DOHH2 (cell line): ENCODE measurements around the gene RIC8A.

Experiments
- H3F3A ChIP-seq: fragments of 200-600 bp; sonication (generic), shearing (Covaris generic); 2 replicates; pipeline ENCODE4 v1.6.0; 2016; ENCODE audit warnings: antibody characterized with exemption, mild to moderate bottlenecking; ENCODE audit not compliant: control insufficient read depth, insufficient read depth
- H3K27ac ChIP-seq: fragments of 200-600 bp; sonication (generic); 2 replicates; pipeline ENCODE4 v1.5.1; 2014; ENCODE audit warnings: low read depth, mild to moderate bottlenecking, low read length, moderate library complexity
- H3K27me3 ChIP-seq: fragments of 200-600 bp; sonication (generic); 2 replicates; pipeline ENCODE4 v1.6.1; 2014; ENCODE audit warnings: mild to moderate bottlenecking, low read length, mixed read lengths; ENCODE audit not compliant: control insufficient read depth
- H3K36me3 ChIP-seq: fragments of 200-600 bp; sonication (generic); 2 replicates; pipeline ENCODE4 v1.6.1; 2014; ENCODE audit warnings: mild to moderate bottlenecking, low read length, moderate library complexity, mixed read lengths; ENCODE audit not compliant: control insufficient read depth
- H3K4me1 ChIP-seq: fragments of 200-600 bp; sonication (generic); 2 replicates; pipeline ENCODE4 v1.6.1; 2014; ENCODE audit warnings: mild to moderate bottlenecking, low read length, mixed read lengths; ENCODE audit not compliant: control insufficient read depth
- H3K4me2 ChIP-seq: fragments of 200-600 bp; sonication (generic); 2 replicates; pipeline ENCODE4 v1.6.0; 2014; ENCODE audit warnings: mild to moderate bottlenecking, low read length, moderate library complexity
- H3K4me3 ChIP-seq: fragments of 200-600 bp; sonication (generic); 2 replicates; pipeline ENCODE4 v1.5.1; 2014; ENCODE audit warnings: mild to moderate bottlenecking, low read length, mixed read lengths
- H3K79me2 ChIP-seq: fragments of 200-600 bp; sonication (generic); 2 replicates; pipeline ENCODE4 v1.6.1; 2014; ENCODE audit warnings: mild to moderate bottlenecking, low read length, mixed read lengths; ENCODE audit not compliant: control insufficient read depth
- H3K9me2 ChIP-seq: fragments of 200-600 bp; sonication (generic); replicated peaks from 2 replicates; pipeline ENCODE4 v1.6.1; 2014; ENCODE audit warnings: mild to moderate bottlenecking, low read length, mixed read lengths; ENCODE audit not compliant: control insufficient read depth
- H3K9me3 ChIP-seq: fragments of 200-600 bp; sonication (generic); 2 replicates; pipeline ENCODE4 v1.6.1; 2014; ENCODE audit warnings: antibody characterized with exemption, low read length, mixed read lengths; ENCODE audit not compliant: control insufficient read depth, insufficient read depth
- H4K20me1 ChIP-seq: fragments of 200-600 bp; sonication (generic); 2 replicates; pipeline ENCODE4 v1.6.0; 2014; ENCODE audit warnings: low read depth, mild to moderate bottlenecking, antibody characterized with exemption, low read length, moderate library complexity; ENCODE audit not compliant: control insufficient read depth, insufficient read depth
- EZH2phosphoT487 ChIP-seq: fragments of 200-600 bp; sonication (generic); IDR thresholded peaks from 2 replicates; pipeline ENCODE4 v1.6.1; 2017; ENCODE audit warnings: borderline replicate concordance, mild to moderate bottlenecking, antibody characterized with exemption, low read length, moderate library complexity, mixed read lengths
- TF ChIP-seq, protein P1 (sequence below): fragments of 200-600 bp; sonication (generic); IDR thresholded peaks from one replicate; pipeline ENCODE4 v1.5.1; 2014; ENCODE audit warnings: antibody characterized with exemption, mild to moderate bottlenecking, low read depth, low read length; ENCODE audit not compliant: poor library complexity, severe bottlenecking

RIC8A gene

DNA sequence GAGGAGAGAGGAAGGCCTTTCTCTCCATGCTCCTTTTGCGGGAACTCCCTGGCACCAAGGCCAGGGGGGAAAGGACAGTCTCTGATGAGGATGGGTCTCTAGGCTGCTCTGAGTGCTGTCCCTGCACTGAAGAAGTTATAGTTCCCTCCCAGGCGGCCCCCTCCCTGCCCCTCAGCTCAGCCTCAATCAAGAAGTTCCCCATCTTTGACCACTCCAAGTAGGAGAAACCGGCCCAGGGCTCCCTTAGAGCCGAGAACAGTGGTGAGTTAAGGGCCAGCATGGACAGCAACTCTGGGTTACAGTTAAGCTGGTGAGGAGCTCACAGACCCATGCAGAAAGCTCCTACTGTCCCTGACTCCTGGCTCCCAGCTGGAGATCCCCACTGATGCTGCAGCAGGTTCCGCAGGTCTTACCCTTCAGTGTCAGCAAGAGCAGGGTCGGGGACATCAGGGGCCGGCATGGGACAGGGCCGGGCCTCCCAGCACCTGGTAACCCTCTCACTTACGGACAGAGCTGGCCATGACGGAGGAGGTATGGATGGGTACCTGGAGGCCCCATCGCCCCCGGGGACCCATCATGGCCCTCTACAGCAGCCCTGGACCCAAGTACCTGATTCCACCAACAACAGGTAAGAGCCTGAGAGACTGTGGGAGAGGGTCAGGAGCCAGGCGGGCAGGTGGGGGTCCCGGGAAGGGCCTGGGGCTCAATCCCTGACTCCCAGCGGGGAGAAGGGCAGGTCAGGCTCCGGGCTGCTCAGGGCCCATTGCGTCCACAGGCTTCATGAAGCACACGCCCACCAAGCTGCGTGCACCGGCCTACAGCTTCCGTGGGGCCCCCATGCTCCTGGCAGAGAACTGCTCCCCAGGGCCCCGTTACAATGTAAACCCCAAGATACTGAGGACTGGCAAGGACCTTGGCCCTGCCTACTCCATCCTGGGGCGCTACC, 10.4 kb upstream of the RIC8A start:
- Histone ChIP-seq H3K79me2 (no peaks in the 10 kb centered on the region), H3K9me3 (no peaks in the 10 kb centered on the region), H3K4me2 (no peak overlapping the region), H3F3A (no peaks in the 10 kb centered on the region), H3K4me1 (no peaks in the 10 kb centered on the region), H4K20me1 (no peaks in the 10 kb centered on the region), H3K27me3 (no peaks in the 10 kb centered on the region), H3K36me3 (no peaks in the 10 kb centered on the region), H3K9me2 (no peaks in the 10 kb centered on the region), H3K27ac (no peak overlapping the region), H3K4me3 (no peak overlapping the region)
- TF ChIP-seq, protein P1, sequence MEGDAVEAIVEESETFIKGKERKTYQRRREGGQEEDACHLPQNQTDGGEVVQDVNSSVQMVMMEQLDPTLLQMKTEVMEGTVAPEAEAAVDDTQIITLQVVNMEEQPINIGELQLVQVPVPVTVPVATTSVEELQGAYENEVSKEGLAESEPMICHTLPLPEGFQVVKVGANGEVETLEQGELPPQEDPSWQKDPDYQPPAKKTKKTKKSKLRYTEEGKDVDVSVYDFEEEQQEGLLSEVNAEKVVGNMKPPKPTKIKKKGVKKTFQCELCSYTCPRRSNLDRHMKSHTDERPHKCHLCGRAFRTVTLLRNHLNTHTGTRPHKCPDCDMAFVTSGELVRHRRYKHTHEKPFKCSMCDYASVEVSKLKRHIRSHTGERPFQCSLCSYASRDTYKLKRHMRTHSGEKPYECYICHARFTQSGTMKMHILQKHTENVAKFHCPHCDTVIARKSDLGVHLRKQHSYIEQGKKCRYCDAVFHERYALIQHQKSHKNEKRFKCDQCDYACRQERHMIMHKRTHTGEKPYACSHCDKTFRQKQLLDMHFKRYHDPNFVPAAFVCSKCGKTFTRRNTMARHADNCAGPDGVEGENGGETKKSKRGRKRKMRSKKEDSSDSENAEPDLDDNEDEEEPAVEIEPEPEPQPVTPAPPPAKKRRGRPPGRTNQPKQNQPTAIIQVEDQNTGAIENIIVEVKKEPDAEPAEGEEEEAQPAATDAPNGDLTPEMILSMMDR = no peak
- no peak for TF ChIP-seq EZH2phosphoT487

DNA sequence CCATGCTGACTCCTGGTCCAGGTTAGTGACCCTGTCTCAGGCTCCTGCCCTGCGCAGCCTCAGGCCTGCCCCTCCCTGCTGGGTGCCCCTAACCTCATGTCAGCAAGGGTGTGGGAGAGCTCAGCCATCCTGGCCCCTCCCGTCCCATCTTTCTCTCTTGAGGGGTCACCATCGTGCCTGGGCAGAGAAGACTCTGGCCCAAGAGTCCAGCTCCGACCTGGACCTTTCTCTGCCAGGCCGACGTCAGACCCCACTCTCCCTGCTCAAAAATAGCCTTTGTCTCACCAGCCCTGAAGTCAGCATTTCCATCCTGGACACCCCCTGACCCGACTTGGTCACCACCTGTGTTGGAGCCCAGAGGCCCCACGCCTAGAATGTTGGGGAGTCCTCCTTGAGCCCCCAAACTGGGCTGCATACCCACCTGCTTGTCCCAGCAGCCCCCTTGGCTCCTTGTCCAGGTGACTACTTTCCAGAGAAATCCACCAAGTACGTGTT, 9.7 kb upstream of the RIC8A start:
- H3K36me3 ChIP-seq = no peaks in the 10 kb centered on the region
- H3K4me1 ChIP-seq = no peaks in the 10 kb centered on the region
- H4K20me1 ChIP-seq = no peaks in the 10 kb centered on the region
- H3F3A ChIP-seq = no peaks in the 10 kb centered on the region
- no peaks in the 10 kb centered on the region for H3K9me2 ChIP-seq
- H3K27me3 ChIP-seq = no peaks in the 10 kb centered on the region
- TF ChIP-seq, protein P1 = no peak
- no peak for TF ChIP-seq EZH2phosphoT487
- H3K4me3 ChIP-seq = no peak overlapping the region
- H3K9me3 ChIP-seq = no peaks in the 10 kb centered on the region
- no peak overlapping the region for H3K4me2 ChIP-seq
- no peaks in the 10 kb centered on the region for H3K79me2 ChIP-seq
- H3K27ac ChIP-seq = no peak overlapping the region

DNA sequence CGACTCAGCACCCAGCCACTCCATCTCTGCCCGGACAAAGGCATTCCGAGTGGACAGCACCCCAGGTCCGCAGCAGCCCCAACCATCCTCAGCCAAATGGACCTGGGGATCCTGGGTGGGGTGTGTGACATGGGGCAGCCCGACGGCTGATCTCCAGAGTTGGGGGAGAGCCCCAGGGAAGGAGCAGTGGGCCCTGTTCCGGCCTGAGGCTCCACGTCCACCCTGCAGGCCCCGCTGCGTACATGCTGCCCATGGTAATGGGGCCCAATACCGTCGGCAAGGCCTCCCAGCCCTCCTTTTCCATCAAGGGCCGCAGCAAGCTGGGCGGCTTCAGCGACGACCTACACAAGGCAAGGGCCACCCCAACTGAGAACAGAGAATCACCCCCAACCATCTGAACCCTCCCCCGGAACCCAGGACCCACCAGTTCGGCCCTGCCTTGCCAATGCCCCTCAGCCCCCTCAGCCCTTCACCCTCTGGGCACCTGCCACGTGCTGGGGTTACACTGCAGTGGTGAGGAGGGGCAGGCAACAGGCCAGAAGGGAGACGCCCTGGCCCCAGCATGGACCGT, 9.2 kb upstream of the RIC8A start:
- Histone ChIP-seq H3K27ac (no peak overlapping the region), H3K9me3 (no peaks in the 10 kb centered on the region), H3K4me3 (no peak overlapping the region), H3K9me2 (no peaks in the 10 kb centered on the region), H3K79me2 (no peaks in the 10 kb centered on the region), H3K4me2 (no peak overlapping the region), H3F3A (no peaks in the 10 kb centered on the region), H3K27me3 (no peaks in the 10 kb centered on the region), H3K4me1 (no peaks in the 10 kb centered on the region), H3K36me3 (0 out of 2 replicates have a peak, but pooled peaks cover 1% of the 10 kb centered on the region), H4K20me1 (no peaks in the 10 kb centered on the region)
- TF ChIP-seq EZH2phosphoT487 = no peak
- TF ChIP-seq, protein P1 = no peak
